Middle frontal gyrus (tissue), 1 donor: Measurements from ENCODE around the gene TOE1.

Experiments
- DNase-seq: peaks from one replicate; pipeline ENCODE4 v3.0.0-alpha.2; 2015; ENCODE audit warnings: low spot score; ENCODE audit errors: extremely low spot score

The TOE1 gene

DNA sequence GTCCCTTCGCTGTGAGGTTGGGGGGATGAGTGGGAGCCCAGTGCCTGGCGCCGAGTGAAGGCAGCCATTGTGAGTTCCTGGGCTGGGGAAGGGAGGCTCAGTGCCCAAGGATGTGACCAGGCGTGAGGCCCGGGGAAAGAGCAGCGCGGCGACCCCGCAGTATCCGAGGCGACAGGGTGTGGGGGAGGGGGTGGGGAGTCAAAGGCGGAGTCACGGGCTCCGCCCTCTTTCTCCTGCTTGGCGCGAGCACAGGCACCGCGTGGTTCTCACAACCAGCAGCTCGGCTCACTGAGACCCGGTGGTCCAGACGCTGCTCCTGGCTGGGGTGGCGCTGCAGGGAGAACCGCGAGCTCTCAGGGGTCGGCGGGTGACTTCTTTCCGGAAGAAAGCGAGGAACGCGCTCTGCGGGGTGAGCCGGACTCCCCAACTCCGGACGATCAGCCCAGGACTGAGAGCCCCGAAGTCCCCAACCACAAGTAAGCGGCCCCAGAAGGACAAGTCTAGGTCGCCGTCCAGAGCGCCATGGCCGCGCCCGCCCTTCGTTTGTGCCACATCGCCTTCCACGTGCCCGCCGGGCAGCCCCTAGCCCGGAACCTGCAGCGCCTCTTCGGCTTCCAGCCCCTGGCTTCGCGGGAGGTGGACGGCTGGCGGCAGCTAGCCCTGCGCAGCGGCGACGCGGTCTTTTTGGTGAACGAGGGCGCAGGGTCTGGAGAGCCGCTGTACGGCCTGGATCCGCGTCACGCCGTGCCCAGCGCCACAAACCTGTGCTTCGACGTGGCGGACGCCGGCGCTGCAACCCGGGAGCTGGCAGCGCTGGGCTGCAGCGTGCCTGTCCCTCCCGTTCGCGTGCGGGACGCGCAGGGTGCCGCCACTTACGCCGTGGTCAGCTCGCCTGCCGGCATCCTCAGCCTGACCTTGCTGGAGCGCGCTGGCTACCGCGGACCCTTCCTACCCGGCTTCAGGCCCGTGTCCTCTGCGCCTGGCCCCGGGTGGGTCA, 13.0 kb upstream of the TOE1 start, which contains the start of gene HPDL:
Gene HPDL (plus strand): TSS at position 269 of the 997 bp plus-strand sequence. CDS start 254 bp downstream, at position 523.
- peak; percentile 29 for DNase-seq

DNA sequence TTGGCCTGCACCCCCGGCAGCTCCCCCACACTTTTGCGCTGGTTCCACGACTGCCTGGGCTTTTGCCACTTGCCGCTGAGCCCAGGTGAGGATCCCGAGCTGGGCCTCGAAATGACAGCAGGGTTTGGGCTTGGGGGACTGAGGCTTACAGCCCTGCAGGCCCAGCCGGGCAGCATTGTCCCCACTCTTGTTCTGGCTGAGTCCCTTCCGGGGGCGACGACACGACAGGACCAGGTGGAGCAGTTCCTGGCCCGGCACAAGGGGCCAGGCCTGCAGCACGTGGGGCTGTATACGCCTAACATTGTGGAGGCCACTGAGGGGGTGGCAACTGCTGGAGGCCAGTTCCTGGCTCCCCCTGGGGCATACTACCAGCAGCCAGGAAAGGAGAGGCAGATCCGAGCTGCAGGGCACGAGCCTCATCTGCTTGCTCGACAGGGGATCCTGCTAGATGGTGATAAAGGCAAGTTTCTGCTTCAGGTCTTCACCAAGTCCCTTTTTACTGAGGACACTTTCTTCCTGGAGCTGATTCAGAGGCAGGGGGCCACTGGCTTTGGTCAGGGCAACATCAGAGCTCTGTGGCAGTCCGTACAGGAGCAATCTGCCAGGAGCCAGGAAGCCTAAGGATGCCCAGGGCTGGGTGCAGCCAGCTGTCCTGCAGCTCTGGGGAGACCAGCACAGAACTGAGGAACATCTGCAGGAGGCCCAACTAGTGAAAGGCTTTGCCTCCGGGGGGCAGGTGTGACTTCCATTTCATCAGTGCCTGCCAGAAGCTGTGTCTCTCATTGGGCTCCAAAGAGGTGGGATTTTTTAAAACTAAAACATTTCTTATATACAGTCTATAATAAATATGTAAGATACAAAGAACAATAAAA, 12.1 kb upstream of the TOE1 start:
- DNase-seq = no peak

DNA sequence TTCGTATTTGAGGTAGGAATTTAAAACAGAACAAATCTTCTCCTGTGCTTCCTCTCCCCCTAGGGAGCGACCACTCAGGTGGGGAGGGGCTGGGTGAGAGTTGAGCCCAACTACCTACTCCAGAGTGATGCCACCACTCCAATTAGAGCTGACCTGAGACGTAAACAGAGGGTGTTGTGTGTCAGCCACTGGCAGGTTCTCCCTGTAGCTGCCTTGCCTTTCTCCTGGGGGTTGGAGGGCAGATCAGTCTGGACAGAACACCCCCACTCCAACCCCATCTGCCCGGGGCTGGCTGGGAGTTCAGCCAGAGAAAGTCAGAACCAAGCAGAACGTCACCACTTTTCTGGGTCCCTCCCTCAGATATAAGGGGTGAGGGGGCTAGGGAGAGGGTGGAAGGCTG, 11.3 kb upstream of the TOE1 start:
- DNase-seq = no peak

DNA sequence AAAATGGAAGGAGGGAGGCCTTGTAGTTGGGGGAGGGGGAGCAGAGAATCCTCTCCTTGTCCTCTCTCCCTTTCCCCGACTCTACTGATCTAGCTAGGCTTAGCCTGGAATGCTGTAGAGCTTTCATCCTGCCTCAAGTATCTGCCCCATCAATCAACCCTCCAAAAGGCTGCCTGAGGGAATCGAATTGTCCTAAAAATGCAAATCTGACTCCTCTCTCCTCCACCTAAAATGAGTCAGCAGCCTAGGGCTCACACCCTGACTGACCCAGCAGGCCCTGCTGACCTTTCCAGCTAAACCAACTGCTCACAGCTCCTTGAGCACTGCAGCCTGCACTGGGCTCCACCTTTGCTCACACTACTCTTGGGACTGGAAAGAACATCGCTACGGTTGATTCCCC, 10.5 kb upstream of the TOE1 start:
- DNase-seq = no peak

DNA sequence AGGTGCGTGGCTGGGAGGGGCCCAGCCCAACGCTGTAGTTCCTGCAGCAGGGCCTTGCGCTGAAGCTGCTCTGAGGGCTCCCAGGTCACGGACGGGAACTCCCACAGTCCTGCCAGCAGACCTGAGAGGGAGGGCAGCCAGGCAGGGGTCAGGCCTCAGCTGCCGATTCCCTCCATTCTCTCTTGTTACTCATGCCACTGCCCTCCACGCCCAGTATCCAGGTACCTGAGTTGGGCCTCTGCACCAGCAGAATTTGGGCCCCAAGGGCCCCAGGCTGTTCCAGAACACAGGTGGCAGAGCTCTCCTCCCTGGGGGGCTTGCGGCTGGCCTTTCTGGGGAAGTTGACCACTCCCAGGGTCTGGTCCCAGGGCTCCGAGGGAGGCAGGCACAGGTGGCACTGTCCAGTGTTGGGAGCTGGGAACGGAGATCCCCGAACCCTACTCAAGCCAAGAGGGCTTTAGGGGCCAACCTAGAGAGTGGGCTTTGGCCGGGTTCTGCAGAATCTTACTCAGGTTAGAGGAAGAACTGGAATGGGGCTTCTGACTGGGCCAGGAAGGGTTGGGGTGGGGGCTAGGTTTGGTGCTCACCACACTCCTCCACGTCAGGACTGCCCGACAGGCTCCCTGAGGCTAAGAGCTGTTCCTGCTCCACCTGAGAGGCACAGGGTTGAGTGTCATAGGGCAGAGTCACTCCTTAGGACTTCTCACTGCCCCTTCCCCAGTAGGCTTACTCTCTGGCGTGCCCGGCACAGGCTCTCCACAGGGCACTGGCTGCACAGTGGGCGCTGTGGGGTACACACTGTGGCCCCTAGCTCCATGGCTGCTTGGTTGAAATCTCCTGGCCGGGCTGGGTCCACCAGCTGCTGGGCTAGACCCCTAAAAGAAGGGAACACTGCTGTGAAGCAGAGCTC, 8.3 kb upstream of the TOE1 start:
- DNase-seq = no peak

DNA sequence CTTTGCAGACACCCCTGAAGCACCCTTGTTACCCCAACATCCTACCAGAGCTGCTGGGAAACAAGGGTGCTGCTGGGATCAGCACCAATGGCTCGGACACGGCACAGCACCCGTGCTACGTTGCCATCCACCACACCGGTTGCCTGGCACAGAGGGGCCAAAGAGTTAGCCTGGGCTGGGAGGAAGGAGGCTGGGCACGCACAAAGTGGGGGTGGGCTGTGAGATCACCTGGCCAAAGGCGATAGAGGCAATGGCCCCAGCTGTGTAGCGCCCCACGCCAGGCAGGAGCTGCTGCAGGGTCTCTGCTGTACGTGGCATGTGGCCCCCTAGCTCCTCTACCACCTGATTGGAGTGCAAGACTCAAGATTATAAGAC, 7.6 kb upstream of the TOE1 start:
- DNase-seq = no peak

DNA sequence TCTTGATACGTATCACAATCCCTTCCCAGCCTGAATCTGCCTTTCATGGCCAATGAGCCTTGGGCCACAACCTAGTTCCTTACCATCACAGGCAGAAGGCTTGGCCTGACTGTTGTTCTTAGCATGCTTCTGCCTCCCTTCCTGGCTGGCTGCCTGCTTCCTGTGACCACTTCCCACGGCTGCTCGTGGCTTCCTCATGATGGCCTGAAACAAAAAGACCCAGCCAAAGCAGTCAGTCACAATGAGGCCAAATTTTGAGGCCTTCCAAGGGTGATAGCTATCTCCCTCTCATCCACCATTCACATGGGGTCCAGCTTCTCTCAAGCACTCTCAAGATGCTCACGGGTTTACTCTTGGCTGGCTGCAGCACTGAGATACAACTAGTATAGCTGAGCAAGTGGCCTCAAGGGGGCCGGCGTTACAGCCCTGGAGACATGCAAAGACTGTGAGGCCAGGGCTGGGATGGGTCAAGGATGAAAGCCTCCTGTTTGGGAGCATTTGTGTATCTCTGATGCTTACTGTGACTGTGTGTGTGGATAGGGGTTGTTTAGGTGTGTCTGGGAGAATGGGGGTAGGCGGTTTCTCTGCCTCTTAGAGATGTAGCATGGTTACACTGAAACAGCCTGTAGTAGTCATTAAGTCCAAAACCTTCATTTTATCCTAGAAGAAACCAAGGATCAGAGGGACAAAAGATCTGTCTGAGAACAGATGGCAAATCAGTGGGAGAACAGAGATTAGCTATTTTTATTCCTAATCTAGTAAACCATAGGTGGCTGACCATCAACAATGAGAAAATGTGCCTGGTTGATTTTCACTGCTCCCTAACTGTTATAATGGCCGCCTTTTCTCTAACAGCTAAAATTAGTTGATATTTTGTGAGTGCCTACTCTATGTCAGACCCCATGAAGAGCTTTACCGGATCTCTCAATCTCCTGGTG, 5.4 kb upstream of the TOE1 start:
- DNase-seq = no peak

DNA sequence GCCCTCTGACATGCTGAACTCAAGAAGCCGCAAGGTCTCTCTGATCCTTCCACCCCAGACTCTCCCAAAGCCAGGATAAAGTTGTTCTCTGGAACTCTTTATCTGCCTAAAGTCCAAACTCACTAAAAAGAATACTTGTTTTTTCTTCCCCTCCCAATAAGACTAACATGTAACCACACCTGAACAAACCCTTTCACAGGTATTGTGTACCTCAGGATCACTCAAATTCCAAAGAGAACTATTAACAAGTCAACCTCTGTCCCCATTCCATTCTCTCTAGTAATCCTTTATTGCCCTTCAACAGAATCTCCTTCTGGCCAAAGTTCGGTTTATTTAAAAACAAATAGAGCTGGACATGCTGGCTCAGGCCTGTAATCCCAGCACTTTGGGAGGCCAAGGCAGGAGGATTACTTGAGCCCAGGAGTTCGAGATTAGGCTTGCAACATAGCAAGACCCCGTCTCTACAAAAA, 4.1 kb upstream of the TOE1 start:
- DNase-seq = no peak

DNA sequence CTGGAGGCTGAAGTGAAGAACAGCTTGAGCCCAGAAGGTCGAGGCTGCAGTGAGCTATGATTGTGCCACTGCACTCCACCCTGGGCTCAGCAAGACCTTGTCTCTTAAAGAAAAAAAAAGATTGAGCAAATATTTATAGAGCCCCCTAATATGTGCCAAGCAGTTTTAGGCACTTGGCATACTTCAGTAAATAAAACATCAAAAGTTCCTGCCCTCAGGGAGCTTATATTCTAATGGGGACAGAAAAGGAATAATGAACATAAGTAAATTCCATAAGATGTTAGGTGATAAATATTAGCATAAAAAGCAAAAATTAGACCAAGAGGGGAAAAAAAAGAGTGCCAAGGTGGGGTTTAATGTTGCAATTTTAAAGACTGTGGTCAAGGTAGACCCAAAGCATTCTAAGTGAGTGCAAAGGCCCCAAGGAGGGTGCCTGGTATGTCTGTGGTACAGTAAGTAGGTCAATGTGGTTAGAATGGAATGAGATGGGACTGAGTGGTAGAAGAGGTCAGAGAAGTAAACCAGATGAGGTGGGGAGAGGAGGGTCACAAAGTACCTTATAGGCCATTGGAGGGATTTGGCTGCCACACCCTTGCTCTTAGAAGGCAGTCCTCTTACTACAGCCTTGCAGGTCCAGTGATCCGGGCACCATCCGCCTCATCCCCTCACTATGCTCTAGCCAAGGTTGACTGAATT, 2.2 kb upstream of the TOE1 start:
- no peak for DNase-seq

DNA sequence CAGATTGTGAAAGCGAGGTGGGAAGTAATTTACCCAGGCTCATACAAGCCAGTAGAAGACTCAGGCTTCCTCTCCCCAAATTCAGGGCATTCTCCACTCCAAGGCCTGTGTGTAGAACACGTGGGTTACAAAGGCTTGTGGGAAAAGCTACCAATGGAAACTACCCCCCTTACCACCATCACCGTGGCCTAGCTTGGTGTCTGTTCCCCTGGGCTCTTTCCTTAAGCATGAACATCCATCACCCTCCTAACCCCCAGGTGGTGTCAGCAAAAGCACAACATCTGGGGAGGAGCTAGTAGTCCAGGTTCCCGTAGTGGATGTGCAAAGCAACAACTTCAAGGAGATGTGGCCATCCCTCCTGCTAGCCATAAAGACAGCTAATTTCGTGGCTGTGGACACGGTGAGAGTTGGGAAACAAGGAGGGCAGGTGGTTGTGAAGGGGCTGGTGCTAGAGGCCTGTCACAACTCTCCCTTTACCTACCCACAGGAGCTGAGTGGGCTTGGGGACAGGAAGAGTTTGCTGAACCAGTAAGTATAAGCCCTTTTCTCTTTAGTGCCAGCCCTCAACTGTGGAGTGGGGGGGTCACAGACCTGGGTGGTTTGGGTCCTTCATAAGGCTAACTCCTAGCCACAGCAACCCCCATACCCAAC, 971 bp downstream of the TOE1 start:
- DNase-seq = no peak

DNA sequence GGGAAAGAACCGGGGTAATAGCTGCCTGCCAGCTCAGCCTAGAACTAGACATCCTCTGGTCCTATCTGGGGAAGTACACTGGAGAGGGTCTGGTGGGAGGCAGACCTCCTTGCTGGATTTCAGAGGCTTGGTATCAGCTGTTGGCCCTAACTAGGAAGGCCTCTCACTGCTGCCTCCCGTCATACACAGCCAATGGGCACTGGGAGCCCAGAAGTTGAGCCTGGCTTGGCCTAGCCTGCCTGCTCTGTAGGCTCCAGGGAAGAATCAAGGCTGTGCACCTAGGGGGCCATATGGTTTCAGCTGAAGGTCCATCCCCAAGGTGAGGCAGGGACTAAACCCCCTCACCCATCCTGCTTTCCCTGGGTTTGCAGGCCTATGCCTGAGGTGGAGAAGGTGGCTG, 4.5 kb downstream of the TOE1 start:
- DNase-seq = no peak

DNA sequence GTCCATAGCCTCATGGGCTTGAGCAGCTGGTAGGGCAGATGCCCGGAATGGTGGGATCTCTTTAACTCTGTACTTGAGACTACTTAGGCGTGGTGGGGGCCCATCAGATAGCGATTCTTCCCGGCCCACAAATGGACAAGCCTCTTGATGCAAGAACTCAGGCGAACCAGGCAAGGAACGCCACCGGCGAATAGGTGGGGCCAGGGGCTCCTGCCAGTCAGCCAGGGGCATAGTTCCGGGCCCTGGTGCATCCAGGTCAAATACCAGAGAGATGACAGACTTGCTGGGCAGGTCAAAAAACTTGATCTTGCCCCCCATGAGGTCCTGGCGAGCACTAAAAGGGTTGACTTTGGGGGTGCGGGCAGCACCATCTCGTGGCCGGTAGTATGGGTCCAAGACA, 5.0 kb downstream of the TOE1 start:
- no peak for DNase-seq

DNA sequence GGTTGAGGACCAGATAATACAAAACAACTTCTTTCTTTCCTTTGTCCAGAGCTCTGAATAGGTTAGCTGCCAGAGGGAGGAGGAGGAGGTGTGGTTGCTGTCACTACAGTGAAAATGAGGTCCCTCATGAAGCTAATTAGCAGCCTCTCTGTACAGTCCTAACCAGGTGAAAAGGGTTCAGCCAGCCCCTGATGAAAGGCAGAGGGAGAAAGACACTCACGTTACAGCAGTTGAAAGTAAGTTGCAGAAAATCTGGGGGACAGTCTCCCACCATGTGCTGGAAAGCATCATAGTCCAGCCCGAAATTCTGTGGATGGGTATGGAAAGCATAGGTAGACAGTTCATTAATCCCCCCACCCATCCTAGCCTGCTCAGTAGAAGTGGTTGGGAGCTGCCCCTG, 6.5 kb downstream of the TOE1 start:
- DNase-seq = no peak

DNA sequence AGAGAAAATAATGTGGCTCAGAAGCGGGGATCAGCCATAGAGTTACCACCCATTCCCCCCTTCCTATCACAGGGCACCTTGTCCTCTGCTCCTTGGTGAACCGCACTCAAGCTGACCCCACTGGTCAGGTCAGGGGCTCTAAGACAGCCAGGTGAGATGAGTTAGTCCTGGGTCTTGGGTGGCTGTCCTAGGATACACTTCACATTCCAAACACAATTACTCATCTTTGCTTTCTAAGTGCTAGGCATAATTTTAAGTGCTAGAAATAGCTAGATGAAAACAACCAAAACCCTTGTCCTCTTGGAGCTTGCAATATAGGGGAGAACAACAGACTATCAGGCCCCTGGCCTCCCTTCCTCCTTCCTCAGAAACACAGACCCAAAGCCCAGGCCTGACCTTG, 8.1 kb downstream of the TOE1 start:
- no peak for DNase-seq

DNA sequence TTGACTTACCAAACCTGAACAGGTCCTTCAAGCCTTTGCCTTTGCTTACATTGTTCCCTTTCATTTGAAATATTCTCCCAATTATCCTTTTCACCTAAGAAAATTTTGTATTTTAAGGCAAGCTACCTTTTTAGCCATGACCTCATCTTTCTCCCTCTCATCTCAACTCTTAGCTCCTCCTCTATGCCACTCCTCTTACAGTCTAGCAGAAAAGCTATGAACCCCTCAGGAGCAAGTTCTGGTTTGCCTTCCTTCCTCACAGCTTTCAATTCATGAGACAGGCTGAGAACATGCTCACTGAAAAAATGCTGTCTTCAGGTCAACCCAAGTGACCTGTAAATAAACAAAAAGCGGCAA, 8.6 kb downstream of the TOE1 start:
- no peak for DNase-seq

DNA sequence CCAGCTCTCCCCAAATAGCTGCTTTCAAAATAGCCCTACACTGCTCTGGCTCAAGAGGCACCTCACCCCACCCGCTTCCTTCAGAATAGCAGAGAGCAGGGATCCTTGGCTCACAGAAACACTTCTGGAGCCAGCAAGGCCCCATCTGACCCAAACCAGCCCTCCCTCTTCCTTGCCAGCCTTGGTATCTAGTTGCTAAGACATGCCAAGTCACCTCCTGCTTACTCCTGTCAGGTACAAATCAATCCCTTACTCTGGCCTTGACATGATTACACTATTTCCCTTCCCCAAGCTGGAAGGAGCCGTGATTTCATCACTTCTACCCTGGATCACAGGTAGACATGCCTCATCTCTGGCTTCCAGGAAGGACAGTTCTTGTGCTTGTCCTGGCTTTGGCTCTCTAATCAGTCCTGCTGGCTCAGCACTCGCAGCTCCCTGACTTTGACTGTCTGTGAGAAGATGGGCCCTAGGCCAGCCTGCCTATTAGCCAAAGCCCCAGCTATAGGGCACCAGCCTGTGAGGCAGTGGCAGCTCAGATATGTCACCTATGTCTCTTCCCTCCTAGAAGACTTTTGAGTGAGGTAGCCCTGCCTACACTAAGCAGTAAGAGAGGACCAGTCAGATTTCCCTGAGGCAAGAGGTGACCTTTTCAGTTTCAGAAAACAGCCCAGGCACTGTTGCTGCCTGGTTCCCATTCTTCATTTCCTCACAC, 9.2 kb downstream of the TOE1 start:
- no peak for DNase-seq

DNA sequence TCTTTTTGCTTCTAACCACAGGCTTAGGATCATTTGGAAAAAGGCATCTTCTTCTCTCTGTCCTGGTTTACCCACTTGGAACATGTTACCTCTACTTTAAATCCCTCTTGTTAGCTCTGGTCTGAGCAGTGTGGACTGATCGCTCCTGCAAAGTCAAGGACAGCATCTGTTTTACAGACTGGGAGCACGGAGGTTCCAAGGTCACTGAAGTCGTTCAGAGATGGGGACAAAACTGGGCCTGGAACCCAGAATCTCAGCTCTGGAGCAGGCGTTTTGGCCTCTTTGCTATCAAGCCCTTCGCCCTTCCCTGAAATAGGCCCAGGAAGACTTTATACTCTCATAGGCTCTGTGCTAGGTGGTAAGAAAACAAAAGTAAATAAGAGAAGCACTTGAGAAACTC, 11.5 kb downstream of the TOE1 start:
- no peak for DNase-seq

DNA sequence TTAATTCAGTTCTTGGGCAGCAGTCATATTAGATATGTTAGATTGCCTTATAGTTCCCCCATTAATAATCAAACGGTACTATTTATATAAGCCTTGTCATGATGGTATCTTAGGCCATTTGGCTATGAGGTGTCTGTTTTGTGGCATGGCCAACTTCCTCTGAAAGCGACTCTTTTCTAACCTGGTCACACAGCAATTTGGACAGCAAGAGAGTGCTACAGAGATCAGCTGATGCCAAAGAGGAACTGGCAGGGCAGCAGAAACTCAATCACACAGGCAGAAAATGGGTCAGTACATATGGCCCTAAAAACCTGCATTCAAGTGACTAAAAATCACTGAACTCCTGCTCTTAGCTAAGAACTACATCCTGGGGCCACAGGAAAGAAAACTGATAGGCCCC, 13.7 kb downstream of the TOE1 start:
- no peak for DNase-seq
